Stimulated activated CD8-positive, alpha-beta memory T cell treated with anti-CD3 and anti-CD28 coated beads, Interleukin-2, amount 100 ng/mL, for 1 hour (primary cell): Measurements from ENCODE around the gene PSG4.
"Not testable (repeated sequence)": the region's sequence is repeated elsewhere in the genome, so short reads cannot be mapped to it uniquely, and the experiment has no call there.

ENCODE experiments used
- DNase-seq, 2 donors: peaks; one replicate each; pipeline ENCODE4 v3.0.0-alpha.2; 2020; ENCODE audit warnings: low read depth in 2 of 2

PSG4 gene

DNA sequence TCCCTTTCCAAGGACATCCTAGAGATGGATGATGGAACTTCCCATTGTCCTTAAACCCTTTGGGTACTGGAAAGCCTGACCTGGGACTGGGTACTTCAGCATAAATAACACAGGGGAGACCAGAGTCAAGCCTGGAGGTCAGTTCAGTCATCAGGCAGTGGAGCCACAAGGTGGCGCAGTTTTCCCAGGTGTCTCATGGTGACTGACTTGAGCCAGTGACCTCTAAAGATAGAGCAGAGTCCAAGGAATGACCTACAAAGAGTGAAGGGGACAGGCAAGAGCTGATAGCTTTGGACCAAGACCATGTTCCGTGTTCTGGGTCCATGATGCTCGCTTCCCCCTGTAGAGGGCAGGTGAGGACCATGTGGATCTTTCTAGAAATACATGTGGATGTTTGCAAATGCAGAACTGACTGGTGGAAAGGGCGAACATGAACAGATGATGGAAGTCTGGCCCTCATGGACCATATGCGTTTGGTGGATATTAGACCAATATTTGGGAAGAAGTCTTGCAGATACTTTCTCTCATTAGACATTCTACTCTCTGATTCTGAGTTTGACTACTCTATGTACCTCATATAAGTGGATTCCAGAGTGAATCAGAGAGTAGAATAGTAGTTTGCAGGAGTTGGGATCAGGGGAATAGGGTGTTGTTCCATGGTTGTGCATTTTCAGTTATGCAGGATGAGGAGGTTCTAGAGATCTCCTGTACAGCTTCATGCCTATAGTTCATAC lies 6.6 kb downstream of the PSG4 start:
- DNase-seq: not testable (repeated sequence)

- DNase-seq: not testable (repeated sequence)
Observed at GRCh38 chr19:43197666-43198397, 7.6 kb downstream of the PSG4 start.

DNA sequence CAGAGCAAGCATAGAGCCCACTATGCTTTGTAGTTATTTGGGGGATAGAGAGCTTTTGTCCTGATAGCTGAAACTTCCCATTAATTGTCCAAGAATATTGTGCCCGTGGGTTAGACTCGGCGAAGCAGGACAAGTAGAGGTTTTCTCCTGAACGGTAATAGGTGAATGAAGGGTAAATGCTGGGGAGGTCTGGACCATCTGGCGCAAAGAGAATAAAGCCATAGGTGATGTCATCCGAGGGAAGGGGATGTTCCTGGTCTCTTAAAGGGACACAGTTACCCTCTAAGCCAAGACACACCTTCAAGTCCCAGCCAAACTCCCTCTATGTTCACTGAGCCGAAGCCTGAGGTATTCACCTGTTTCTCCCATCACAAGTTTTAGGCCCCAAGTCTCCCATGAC lies 11.0 kb downstream of the PSG4 start:
- DNase-seq: not testable (repeated sequence)

DNA sequence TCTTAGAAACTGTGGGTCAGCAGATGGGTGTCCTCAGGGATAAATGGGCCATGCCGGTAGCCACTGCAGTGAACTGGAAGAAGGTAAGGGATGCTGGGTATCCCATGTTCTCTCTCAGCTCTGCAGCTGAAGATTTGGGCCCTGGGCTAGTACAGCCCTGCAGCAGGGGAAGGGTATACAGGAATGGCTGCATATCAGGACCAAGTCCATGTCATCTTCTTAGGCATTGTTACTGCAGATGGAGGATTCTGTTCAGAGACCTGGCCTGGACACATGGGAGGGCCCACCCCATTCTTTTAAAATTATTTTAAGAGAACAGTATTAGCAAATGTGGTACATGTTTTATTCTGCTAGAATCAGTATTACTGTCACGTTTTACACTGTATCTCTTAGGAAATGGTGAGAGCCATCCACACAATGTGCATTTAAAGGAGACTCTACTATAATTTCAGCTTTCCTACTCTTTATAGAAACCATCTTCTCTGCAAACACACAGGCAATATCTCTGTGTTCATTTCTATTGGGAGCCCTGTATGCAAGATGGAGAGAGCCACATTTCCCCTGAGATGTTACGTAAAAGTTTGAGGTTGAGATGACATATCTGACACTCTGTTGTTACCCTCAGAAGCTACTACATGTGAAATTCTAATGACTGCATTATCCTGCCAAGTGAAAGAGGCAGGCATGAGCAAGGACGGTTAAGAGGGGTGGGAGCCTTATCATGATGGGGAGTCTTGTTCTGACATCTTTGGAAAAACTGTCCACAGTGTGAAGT lies 12.9 kb downstream of the PSG4 start:
- not testable (repeated sequence) for DNase-seq

DNA sequence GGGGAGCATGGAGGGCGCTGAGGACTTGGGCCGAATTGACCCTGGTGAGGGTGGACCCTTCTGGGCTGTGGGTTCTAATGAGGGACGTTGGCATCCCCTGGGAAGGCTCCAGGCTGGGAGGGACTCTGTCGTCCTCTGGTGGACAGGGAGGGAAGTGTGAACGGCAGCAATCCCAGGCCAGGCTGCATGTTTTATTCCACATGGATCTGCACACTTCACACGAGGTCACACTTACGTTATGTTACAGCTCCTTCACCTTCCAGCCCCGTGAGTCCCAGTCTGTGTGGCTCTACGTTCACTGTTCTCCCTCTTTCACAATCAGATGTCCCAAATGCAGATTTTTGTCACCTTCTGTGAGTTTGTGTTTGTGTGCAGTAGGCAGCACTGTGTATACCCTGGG lies 17.3 kb downstream of the PSG4 start:
- DNase-seq: not testable (repeated sequence)

DNA sequence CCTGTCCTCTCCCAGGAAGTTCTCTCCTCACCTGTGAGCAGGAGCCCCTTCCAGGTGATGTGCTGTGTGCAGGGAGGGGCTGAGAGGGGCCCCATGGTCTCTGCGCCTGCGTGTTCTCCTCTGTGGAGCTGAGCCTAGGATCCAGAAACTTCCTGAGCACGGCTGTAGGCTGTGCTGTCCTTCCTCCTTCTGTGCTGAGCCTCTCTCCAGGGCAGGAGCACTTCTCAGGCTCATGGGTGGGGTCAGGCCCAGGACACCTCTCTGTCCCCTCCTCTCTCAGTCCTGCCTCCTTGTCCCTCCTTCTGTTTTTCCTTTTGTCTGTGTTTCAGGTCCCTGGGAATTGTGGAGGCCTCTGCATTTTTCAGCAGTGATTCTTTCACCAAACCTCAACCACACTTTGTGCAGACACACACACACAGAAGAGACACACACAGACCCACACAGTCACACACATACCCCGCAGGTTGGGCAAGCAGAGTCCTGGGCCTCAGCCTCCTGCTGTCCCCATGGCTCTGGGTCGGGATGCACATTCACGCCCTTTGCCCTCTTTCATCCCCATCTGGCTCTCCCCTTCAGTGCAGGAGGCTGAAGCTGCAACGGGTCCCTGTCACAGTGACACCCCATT lies 19.0 kb downstream of the PSG4 start, which contains the start of gene PSG5:
Gene PSG5 (minus strand): TSS at position 226 of the 625 bp plus-strand sequence. CDS start 131 bp downstream, at position 95.
- DNase-seq: not testable (repeated sequence)

DNA sequence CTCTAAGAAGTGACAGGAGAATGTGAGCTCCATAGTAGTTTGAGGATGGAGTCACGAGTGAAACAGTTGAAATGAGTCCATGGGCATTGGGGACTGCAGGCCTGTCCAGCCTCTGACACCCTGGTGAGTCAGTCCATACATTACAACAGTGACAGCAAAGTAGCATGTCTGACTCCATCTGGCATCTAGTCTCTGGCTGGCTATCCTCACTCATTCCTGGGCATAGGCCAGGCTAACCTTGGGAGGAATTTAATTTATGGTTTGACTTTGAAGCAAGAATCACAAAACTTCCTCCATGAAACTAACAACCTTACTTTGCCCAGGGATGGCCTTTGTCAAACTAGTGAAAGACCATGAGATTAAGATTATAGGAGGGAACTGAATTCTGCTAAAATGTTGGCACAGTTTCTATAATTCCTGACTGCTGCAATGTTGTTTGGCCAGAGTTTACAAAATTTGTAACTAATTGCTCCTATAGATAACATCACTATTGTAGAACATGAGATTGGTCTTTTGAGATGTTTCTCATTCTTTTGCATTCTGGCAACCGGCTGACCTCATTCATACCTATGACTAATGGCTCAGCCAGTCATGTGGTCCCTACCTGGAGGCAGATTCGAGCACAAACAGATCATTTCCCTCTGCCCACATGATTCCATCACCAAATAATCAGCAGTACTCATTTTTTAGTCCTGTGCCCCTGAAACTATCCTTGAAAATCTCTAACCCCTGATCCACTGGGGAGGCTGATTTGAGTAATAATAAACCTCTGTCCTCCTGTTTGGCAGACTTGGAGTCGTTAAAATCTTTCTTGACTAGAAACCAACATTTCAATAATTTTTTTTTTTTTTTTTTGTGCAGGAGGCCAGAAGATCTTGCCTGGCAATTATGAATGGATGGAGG lies 23.3 kb downstream of the PSG4 start:
- DNase-seq: not testable (repeated sequence)

GRCh38 chr19:43179569-43180147 lies 25.8 kb downstream of the PSG4 start:
- not testable (repeated sequence) for DNase-seq

DNA sequence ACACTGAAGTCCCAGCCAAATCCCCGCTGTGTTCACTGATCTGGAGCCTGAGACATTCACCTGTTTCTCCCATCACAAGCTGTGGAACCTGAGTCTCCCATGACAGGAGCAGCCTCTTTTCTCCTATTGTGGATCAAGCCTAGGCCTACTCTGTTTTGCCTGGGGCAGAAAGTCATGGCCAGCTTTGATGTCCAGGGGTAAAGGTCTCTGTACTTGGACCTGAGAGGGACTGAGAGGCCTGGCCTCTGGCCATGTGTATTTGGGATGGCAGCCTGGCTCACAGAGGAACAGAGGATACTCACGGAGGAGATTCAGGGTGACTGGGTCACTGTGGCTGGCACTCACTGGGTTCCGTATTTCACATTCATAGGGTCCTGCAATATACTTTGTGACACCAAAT lies 26.9 kb downstream of the PSG4 start:
- DNase-seq: not testable (repeated sequence)

- DNase-seq: not testable (repeated sequence)
Observed at GRCh38 chr19:43165906-43166305, 39.5 kb downstream of the PSG4 start.

GRCh38 chr19:43163135-43163534 lies 42.3 kb downstream of the PSG4 start:
- not testable (repeated sequence) for DNase-seq

- not testable (repeated sequence) for DNase-seq
Observed at GRCh38 chr19:43162261-43162660, 43.2 kb downstream of the PSG4 start.

DNA sequence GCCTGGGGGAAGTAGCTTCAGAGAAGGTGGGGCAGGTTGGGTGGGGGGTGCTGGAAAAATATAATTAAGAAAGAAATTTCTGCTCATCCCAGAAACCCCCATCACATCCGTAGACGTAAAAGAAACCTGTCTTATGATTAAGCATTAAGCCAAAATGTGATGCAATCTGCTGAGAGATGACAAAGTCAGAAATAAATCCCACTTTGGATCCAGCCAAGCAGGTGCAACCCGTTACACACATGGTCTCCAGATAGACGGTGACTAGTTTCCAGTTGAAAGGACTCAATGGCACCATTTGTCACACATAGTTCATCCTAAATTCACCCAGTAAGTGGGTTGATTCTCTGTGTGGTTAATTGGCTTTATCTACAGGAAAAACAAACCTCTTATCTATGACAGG lies 53.2 kb downstream of the PSG4 start:
- no peak for DNase-seq

- DNase-seq: not testable (repeated sequence)
Observed at GRCh38 chr19:43149788-43150187, 55.6 kb downstream of the PSG4 start.

DNA sequence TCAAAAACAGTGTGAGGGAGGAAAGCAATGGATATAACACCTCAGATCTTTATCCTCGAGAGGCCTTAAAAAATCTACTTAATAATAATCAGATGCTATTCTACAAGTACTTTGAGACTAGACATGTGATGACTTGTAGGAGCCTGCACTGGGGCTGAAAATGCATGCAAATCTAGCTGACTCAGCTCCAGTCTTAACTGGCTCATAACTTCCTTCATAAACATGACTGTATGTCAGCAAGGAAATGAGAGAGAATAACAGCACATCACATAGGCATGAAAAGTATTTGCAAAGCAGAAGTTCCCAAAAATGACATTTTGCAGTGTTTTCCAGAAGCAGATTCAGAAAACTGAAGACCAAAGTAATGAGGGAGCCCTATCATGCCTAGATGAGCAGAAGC lies 57.2 kb downstream of the PSG4 start:
- DNase-seq: no peak
